GM21381 (cell line): ENCODE results near the gene NLRC3.
"Not testable (repeated sequence)": the region's sequence is repeated elsewhere in the genome, so short reads cannot be mapped to it uniquely, and the experiment has no call there.

Experiments
- ATAC-seq: cut with Tn5 transposase; IDR thresholded peaks from one replicate; pipeline ENCODE4 v1.9.1; 2021; ENCODE audit warnings: mild to moderate bottlenecking, moderate library complexity; ENCODE audit not compliant: unreplicated experiment

NLRC3 gene

DNA sequence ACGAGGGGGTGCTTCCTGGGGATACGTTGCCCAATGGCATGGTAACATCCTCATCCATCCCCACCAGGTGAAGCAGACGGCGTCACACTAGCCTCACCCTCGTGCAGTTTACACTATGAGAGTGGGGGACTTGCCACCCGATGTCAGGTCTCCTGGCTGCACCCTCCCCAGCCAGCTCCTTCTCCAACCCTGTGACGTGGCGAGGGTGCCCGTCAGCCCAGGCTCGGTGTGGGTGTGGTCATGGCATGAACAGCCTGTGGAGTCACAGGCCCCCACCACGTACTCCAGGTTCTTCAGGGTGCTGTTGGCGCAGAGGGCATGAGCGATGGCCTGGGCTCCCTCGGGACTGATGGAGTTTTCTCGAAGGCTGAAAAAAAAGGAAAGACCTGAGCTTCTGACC is 28.3 kb downstream of the NLRC3 start:
- ATAC-seq, result no peak

GRCh38 chr16:3548445-3548844 is 28.8 kb downstream of the NLRC3 start:
- ATAC-seq, result no peak

DNA sequence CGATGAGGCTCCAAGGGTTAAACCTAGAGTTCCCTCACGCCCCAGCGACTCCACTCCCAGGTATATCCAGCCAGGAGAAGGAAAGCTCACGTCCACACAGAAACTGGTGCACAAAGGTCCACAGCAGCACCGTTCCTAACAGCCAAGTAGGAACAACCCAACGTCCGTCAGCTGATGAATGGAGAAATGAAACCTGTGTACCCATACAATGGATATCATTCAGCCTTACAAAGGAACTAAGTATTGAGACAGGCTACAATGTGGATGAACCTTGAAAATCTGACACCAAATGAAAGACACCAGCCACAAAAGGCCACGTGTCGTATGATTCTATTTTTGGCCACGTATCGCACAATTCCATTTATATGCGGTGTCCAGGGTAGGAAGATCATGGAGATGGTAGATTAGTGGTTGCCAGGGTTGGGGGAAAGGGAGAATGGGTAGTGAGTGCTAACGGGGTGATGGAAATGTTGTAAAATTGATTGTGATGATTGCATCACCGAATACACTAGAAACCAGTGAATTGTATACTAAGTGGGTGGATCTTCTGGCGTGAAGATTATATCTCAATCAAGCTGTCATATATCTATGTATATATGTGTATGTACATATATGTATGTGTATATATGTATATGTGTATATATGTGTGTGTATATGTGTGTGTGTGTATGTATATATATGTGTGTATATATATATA is 30.1 kb downstream of the NLRC3 start:
- no peak for ATAC-seq

- no peak for ATAC-seq
Measured at GRCh38 chr16:3542601-3543373, 34.4 kb downstream of the NLRC3 start.

- no peak for ATAC-seq
Measured at GRCh38 chr16:3541527-3542155, 35.6 kb downstream of the NLRC3 start.

- ATAC-seq, result no peak
Measured at GRCh38 chr16:3538222-3538621, 39.0 kb downstream of the NLRC3 start.

GRCh38 chr16:3536851-3537250 is 40.4 kb downstream of the NLRC3 start:
- no peak for ATAC-seq

GRCh38 chr16:3536271-3536731 is 40.9 kb downstream of the NLRC3 start:
- no peak for ATAC-seq

DNA sequence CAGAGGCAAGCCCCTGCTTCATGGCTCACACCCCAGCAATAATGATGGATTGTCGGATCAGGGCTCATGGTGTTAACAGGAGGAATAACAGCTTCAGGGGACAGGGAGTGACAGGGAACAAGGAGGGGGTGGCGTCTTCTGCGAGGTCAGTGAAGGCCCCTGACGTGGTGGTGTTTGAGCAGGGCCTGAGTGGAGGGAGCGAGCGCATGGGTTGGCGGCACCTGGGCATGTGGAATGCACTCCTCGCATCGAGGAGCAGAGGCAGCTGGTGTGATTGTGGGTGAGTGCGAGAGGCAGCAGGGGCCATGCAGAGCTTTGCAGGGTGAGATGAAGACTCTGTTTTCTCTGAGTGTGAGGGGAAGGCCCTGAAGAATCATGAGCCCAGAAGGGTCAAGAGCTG is 43.1 kb downstream of the NLRC3 start:
- ATAC-seq, result no peak

DNA sequence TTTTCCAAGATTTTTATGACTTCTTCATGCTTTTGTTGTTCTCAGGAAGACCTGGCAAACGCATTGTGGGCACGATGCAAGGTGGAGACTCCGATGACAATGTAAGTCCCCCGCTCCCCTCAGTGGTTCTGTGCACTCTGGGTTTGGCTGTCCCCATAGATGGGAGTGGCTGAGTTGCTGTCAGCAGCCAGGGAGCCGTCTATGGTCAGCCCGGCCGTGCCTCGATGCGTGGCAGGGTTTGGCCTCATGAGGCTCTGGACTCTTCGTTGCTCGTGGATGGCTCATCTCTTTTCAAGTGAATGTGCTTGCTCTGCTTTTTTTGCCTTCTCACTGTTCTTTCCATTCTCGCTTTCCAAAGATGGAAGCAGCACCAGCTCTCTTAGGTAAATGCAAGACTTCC is 44.5 kb downstream of the NLRC3 start:
- ATAC-seq, result no peak

- ATAC-seq, result no peak
Measured at GRCh38 chr16:3530371-3530914, 46.8 kb downstream of the NLRC3 start.

GRCh38 chr16:3529175-3529574 is 48.0 kb downstream of the NLRC3 start:
- no peak for ATAC-seq

DNA sequence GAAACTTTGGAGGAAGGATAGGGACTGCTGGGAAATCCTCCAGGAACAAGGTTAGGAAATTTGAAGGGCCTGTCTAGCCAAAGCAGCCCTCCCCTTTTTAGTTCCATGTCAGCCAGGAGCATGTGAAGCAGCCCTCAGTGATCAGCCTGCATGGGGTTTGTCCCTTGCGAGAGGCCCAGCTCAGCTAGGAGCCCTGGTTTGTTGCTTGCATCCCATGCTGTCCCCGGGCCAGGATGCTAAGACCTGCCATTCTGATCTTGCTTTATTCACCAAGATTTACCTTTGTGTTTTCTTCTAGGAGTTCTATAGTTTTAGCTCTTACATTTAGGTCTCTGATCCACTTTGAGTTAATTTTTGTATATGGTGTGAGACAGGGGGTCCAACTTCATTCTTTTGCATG is 48.8 kb downstream of the NLRC3 start:
- no peak for ATAC-seq

GRCh38 chr16:3527216-3527829 is 49.9 kb downstream of the NLRC3 start:
- ATAC-seq, result not testable (repeated sequence)

DNA sequence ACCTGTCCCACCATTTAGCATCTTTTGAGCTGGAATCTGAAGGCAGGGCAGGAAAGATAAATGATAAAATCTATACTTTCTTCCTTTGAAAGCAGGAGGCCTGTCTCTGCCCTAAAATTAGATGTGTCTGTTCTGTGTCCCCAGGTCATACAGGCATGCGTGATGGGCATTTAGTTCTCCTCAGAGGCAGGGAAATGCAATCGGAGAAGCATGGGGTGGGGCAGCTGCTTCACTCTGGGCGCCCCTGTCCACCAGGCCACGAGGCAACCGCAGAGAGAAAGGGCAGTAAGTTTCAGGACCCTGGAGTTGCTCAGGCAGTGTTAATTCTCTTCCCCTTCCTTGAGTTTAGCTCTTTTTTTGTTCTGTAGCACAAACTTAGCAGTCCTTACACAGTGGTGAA is 51.3 kb downstream of the NLRC3 start:
- no peak for ATAC-seq

DNA sequence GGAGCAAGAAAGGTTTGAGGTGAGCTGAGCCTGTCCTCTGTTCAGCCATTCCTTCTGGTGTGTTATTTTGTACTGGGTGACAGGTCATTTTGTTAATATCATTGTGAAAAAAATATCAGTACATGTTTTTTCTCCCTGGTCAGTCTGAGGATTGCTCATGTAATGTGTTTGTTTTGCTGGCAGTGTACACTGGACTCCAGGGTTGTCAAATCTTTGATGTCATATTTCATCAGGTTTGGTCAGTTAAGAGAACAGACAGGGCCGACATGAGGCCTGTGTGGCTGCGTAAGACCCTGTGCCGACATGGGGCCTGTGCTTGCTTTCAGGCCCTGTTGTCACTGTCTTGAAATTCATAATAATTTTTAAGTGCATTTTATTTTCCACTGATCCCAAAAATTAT is 53.9 kb downstream of the NLRC3 start:
- no peak for ATAC-seq

DNA sequence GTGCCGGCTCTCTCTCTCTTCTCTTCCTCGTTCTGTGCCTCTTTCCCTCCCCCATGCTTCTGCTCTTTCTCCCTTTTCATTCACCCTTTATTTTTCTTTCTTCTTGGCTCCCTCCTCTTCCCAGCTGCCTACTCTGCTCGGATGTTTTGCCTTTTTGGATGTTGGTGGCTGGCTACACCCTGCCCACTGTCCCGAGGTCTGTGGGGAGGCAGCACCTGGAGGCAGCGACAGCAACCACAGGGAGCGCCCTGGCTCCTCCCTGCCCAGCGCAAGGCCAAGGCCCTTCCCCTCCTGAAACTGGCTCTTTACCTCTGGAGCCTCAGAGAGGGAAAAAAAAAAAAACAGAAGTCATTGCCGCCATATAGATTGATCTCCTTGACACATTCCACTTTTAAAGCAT is 56.4 kb downstream of the NLRC3 start:
- no peak for ATAC-seq

- ATAC-seq, result no peak
Measured at GRCh38 chr16:3520413-3520812, 56.8 kb downstream of the NLRC3 start.

DNA sequence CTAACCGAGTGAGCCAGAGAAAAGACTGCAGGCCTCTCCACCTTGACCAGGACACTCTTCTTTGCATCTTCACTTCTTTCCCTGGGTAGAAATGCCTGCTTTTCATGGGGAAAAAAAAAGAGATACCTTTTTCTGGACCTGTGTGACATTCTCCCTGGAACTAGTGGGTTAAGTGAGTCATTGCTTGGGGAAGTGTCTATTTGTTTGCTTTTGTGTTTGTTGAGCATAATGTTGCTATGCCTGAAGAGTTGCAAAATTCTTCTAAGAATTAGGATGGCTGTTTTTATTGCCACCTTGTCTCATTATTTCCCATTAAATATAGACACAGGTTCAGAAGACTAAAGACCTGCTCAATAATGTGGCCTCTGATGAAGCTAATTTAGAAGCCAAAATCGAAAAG is 57.6 kb downstream of the NLRC3 start:
- ATAC-seq, result no peak

GRCh38 chr16:3518986-3519348 is 58.2 kb downstream of the NLRC3 start:
- no peak for ATAC-seq

- ATAC-seq, result no peak
Measured at GRCh38 chr16:3518292-3518985, 58.8 kb downstream of the NLRC3 start.
